Measurements from ENCODE around the gene BPIFA2.

Gene BPIFA2

DNA sequence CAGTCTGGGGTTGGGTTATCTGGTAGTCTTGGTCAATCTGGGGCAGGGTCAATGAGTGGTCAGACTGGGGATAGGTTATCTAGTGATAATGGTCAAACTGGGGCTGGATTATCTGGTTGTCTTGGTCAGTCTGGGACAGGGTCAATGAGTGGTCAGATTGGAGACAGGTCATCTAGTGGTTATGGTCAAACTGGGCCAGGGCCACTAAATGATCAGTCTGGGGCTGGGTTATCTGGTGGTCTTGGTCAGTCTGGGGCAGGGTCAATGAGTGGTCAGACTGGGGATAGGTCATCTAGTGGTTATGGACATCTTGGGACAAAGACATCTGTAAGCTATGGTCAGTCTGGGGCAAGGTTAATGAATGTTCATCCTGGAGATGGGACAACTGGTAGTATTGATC is 28.5 kb upstream of the BPIFA2 start:
- Histone ChIP-seq H4K20me1 (ENCODE audit: insufficient read depth, low read length) (no peaks in the 10 kb centered on the region), H2AFZ (ENCODE audit: low read length) (no peak overlapping the region), H3K79me2 (ENCODE audit: low read length) (no peaks in the 10 kb centered on the region), H3K27me3 (replicated peaks; ENCODE audit: insufficient read depth, low read length) (peaks cover 12% of the 10 kb centered on the region), H3K4me2 (ENCODE audit: low read depth, low read length) (no peak overlapping the region), H3K4me3 (ENCODE audit: low read length) (no peak overlapping the region), H3F3A (ENCODE audit: insufficient read depth, low read length) (no peaks in the 10 kb centered on the region), H3K36me3 (replicated peaks; ENCODE audit: insufficient read depth, low read length) (no peaks in the 10 kb centered on the region), H3K27ac (ENCODE audit: low read length) (no peak overlapping the region), H3K4me1 (ENCODE audit: low read length) (no peaks in the 10 kb centered on the region), H3K9ac (ENCODE audit: low read length) (no peak overlapping the region), H3K9me2 (replicated peaks; ENCODE audit: insufficient read depth, low read length) (no peaks in the 10 kb centered on the region), H3K9me3 (replicated peaks; ENCODE audit: insufficient read depth, low read length) (no peaks in the 10 kb centered on the region)
- DNase-seq, result no peak
- no peak for TF ChIP-seq EZH2phosphoT487 (IDR thresholded peaks at IDR 0.05; ENCODE audit: low read length)
- TF ChIP-seq, protein P1, sequence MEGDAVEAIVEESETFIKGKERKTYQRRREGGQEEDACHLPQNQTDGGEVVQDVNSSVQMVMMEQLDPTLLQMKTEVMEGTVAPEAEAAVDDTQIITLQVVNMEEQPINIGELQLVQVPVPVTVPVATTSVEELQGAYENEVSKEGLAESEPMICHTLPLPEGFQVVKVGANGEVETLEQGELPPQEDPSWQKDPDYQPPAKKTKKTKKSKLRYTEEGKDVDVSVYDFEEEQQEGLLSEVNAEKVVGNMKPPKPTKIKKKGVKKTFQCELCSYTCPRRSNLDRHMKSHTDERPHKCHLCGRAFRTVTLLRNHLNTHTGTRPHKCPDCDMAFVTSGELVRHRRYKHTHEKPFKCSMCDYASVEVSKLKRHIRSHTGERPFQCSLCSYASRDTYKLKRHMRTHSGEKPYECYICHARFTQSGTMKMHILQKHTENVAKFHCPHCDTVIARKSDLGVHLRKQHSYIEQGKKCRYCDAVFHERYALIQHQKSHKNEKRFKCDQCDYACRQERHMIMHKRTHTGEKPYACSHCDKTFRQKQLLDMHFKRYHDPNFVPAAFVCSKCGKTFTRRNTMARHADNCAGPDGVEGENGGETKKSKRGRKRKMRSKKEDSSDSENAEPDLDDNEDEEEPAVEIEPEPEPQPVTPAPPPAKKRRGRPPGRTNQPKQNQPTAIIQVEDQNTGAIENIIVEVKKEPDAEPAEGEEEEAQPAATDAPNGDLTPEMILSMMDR (IDR thresholded peaks at IDR 0.05; ENCODE audit: low read length), result no peak
- TF ChIP-seq EZH2 (optimal IDR thresholded peaks at IDR 0.05; ENCODE audit: low read depth, low read length), result no peak

DNA sequence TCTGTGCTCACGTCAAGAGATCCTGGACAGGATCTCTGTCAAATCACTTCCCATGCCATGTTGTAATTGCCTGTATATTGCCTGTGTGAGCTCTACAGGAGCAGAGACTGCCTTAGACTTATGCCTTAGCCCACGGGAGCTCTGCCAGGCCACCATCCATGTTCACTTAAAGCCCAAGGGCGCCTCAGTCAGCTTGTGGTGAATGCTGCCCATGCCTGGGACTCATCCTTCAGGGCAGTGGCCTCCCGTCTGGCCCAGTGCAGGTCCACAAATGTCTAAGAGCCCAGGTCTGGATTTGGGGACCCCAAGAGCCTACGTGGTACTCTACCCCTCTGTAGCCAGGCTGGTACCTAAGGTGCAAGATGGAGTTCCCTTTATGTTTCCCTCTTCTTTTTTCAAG is 22.4 kb upstream of the BPIFA2 start:
- H3F3A ChIP-seq (ENCODE audit: insufficient read depth, low read length), result no peaks in the 10 kb centered on the region
- no peak for DNase-seq
- H3K9me2 ChIP-seq (replicated peaks; ENCODE audit: insufficient read depth, low read length), result no peaks in the 10 kb centered on the region
- no peak overlapping the region for H3K4me3 ChIP-seq (ENCODE audit: low read length)
- H3K9ac ChIP-seq (ENCODE audit: low read length), result no peak overlapping the region
- no peaks in the 10 kb centered on the region for H4K20me1 ChIP-seq (ENCODE audit: insufficient read depth, low read length)
- no peak overlapping the region for H3K27ac ChIP-seq (ENCODE audit: low read length)
- H3K79me2 ChIP-seq (ENCODE audit: low read length), result no peaks in the 10 kb centered on the region
- H3K9me3 ChIP-seq (replicated peaks; ENCODE audit: insufficient read depth, low read length), result no peaks in the 10 kb centered on the region
- peaks cover 9% of the 10 kb centered on the region; the same call in 1 of the 2 replicates for H3K27me3 ChIP-seq (replicated peaks; ENCODE audit: insufficient read depth, low read length)
- H3K4me1 ChIP-seq (ENCODE audit: low read length), result no peaks in the 10 kb centered on the region
- no peak overlapping the region for H2AFZ ChIP-seq (ENCODE audit: low read length)
- H3K4me2 ChIP-seq (ENCODE audit: low read depth, low read length), result no peak overlapping the region
- H3K36me3 ChIP-seq (replicated peaks; ENCODE audit: insufficient read depth, low read length), result no peaks in the 10 kb centered on the region
- TF ChIP-seq EZH2phosphoT487 (IDR thresholded peaks at IDR 0.05; ENCODE audit: low read length) (no peak), EZH2 (optimal IDR thresholded peaks at IDR 0.05; ENCODE audit: low read depth, low read length) (no peak)
- TF ChIP-seq, protein P1 (IDR thresholded peaks at IDR 0.05; ENCODE audit: low read length), result no peak

DNA sequence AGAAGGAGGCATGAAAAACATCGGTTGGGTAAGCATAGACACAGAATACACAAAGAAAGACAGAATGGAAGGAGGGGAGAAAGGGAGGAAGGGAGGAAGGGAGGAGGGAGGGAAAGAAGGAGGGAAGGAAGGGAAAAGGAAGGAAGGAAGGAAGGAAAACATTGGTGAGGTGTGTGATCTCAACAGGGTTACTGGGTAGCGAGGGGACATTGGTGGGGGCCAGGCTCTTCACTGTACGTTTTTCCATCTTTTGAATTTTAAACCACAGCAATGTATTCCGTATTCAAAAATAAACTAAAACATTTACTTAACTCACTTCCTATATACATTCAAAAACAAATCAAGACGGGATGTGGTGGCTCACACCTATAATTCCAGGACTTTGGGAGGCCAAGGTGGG is 20.7 kb upstream of the BPIFA2 start:
- Histone ChIP-seq H3K9me3 (replicated peaks; ENCODE audit: insufficient read depth, low read length) (no peaks in the 10 kb centered on the region), H3K4me3 (ENCODE audit: low read length) (no peak overlapping the region), H3K36me3 (replicated peaks; ENCODE audit: insufficient read depth, low read length) (no peaks in the 10 kb centered on the region), H2AFZ (ENCODE audit: low read length) (no peak overlapping the region), H4K20me1 (ENCODE audit: insufficient read depth, low read length) (no peaks in the 10 kb centered on the region), H3K4me2 (ENCODE audit: low read depth, low read length) (no peak overlapping the region), H3K9ac (ENCODE audit: low read length) (no peak overlapping the region), H3F3A (ENCODE audit: insufficient read depth, low read length) (no peaks in the 10 kb centered on the region), H3K27ac (ENCODE audit: low read length) (no peak overlapping the region), H3K9me2 (replicated peaks; ENCODE audit: insufficient read depth, low read length) (no peaks in the 10 kb centered on the region), H3K27me3 (replicated peaks; ENCODE audit: insufficient read depth, low read length) (peaks cover 9% of the 10 kb centered on the region; the same call in 1 of the 2 replicates), H3K4me1 (ENCODE audit: low read length) (no peaks in the 10 kb centered on the region), H3K79me2 (ENCODE audit: low read length) (no peaks in the 10 kb centered on the region)
- no peak for TF ChIP-seq EZH2phosphoT487 (IDR thresholded peaks at IDR 0.05; ENCODE audit: low read length)
- no peak for TF ChIP-seq EZH2 (optimal IDR thresholded peaks at IDR 0.05; ENCODE audit: low read depth, low read length)
- TF ChIP-seq, protein P1 (IDR thresholded peaks at IDR 0.05; ENCODE audit: low read length), result no peak
- no peak for DNase-seq

Data from MM.1S (cell line).